RCC 7860 (cell line): ENCODE results near the gene CDH1.

Source experiments
- DNase-seq: peaks from one replicate; pipeline ENCODE4 v3.0.0-alpha.2; 2015; ENCODE audit warnings: low spot score
- FAIRE-seq: peaks from 2 replicates; lab custom pipeline; 2012; peaks lifted over from hg19 to GRCh38; lab: Jason Lieb, UNC

The CDH1 gene

DNA sequence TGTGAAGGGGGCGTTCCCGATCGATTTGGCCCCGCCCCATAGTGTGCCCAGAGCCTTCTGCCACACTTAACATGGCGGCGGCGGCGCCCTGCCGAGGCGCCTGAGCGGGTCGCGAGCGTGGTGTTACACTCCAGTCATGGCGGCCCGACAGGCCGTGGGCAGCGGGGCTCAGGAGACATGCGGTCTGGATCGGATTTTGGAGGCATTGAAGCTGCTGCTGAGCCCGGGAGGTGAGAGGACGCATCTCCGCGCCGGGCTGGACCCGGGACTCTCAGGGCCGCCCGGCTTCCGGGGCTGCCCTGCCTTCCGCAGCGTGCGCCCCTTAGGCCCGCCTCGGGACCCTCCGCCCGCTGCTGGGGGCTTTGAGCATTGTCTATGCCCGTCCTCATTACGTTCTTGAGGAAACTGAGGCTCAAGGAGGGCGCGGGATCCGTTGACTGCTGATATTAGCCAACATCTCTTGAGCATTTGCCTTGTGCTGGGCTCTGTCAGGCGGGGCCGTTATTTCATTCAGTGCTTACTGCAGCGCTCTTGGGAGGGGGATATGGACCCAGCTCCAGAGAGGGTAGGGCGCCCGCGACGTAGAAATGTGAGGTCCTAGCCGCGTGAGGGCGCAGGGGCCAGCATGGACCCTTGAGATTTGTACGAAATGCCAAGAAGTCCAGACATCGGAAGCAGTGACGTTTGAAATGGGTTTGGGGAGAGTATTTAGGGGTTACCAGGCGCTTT, 106.6 kb downstream of the CDH1 start, which contains the start of gene TANGO6:
Gene TANGO6 (plus strand): TSS at position 50 of the 729 bp plus-strand sequence. CDS start 87 bp downstream, at position 137.
- FAIRE-seq (no peak), DNase-seq (peak; percentile 54)

DNA sequence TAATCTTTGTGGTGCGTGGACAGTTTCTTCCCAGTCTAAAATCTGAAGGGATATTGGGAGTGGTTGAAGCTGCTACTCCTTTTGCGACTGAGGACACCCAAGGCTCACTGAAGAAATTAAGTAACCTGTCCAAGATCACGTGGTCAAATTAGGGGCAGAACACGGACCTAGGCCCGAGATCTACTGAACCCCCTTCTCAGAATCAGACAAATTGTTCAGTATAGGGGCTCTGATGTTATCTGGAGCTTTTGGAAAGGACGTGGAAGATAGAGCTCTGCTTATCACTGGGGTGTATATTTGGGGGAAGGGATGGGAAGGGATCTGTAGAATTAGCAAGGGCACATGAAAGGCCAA, 107.1 kb downstream of the CDH1 start:
- FAIRE-seq (no peak), DNase-seq (no peak)

GRCh38 chr16:68848786-68849185, 111.7 kb downstream of the CDH1 start:
- DNase-seq = no peak
- FAIRE-seq = no peak

GRCh38 chr16:68850481-68850880, 113.4 kb downstream of the CDH1 start:
- no peak for FAIRE-seq
- no peak for DNase-seq

DNA sequence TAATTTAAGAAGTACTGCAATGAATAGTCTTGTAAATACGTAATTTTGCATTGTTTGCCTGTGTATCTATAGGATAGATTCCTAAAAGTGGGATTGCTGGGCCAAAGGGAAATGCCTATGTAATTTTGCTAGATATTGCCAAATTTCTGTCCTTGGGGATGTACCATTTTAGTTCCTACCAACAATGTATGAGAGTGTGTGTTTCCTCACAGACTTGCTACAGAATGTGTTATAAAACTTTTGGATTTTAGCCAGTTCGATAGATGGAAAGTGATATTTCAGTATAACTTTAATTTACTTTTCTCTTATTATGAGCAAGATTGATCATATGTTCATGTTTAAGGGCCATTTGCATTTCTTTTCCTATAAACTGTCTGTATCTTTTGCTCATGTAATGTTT, 114.5 kb downstream of the CDH1 start:
- FAIRE-seq = no peak
- no peak for DNase-seq

GRCh38 chr16:68857479-68857878, 120.4 kb downstream of the CDH1 start:
- DNase-seq (no peak), FAIRE-seq (no peak)

- no peak for DNase-seq
- no peak for FAIRE-seq
These were observed 122.7 kb downstream of the CDH1 start for GRCh38 chr16:68859828-68860227.

- no peak for DNase-seq
- FAIRE-seq = no peak
These were observed 124.1 kb downstream of the CDH1 start for GRCh38 chr16:68860978-68861892.

DNA sequence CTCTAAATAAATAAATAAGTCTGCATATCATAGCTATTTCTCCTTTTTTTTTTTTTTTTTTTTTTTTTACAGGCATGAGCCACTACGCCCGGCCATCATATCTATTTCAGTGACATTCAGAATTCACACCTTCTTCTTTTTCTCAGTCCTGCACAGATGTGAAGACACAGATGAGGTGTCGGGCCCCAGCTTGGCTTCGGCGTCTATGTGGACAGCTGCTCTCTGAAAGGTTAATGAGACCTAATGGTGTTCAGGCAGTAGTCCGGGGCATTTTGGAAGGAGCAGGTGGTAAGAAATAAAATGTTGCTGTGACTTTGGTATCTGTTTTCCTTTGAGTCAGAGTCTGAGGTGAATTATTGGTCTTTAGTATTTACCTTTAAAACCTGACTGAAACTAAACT, 129.8 kb downstream of the CDH1 start:
- FAIRE-seq = no peak
- no peak for DNase-seq

GRCh38 chr16:68869492-68870088, 132.5 kb downstream of the CDH1 start:
- FAIRE-seq (no peak), DNase-seq (no peak)

GRCh38 chr16:68873635-68874471, 136.8 kb downstream of the CDH1 start:
- FAIRE-seq (no peak), DNase-seq (no peak)

- no peak for DNase-seq
- FAIRE-seq = no peak
These were observed 138.8 kb downstream of the CDH1 start for GRCh38 chr16:68875871-68876270.

DNA sequence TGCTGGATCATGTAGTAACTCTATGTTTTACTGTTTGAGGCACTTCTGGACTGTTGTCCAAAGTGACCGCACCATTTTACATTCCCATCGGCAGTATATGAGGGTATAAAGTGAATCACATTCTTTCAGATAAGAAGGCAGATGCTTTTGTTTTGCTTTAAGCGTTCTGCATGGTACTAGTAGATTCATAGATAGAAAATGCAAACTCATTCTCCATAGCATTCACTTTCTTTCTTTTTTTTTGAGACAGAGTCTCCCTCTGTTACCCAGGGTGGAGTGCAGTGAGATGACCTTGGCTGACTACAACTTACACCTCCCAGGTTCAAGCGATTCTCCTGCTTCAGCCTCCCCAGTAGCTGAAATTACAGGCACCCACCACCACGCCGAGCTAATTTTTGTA, 146.6 kb downstream of the CDH1 start:
- DNase-seq (no peak), FAIRE-seq (no peak)

DNA sequence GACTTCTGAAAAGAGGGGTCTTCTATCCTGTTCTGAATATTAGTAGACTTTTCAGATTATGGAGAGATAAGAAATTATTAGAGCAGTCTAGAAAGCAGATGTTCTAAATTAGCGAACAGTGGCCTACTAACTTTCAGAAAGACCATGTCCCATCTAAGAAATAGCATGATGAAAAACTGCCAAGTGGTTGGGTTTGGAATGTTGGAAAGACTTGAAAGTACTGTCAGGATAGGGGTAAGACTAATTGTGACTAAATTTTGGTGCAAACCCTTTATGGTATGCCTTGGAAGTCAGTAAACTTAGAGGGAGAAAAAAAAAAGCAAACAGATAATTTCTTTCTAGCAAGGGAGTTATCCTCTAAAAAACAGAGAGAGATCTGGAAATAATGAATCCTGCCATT, 147.3 kb downstream of the CDH1 start:
- DNase-seq (no peak), FAIRE-seq (no peak)
